ENCODE results near the gene CHAC1.

Gene CHAC1

GRCh38 chr15:40914486-40914885, 38.8 kb upstream of the CHAC1 start:
- H3K36me3 ChIP-seq (ENCODE audit: control insufficient read depth, low read depth, low read length) = no peaks in the 10 kb centered on the region
- H3K27ac ChIP-seq (ENCODE audit: low read length) = no peak overlapping the region
- peaks cover 11% of the 10 kb centered on the region for H3K4me1 ChIP-seq (ENCODE audit: control insufficient read depth, low read depth, low read length)
- no peak overlapping the region for H3K9ac ChIP-seq (ENCODE audit: low read length)
- H3K27me3 ChIP-seq (ENCODE audit: control insufficient read depth, insufficient read depth, low read length) = no peaks in the 10 kb centered on the region
- H3K4me3 ChIP-seq (ENCODE audit: low read length) = no peak overlapping the region
- no peaks in the 10 kb centered on the region for H3K9me3 ChIP-seq (ENCODE audit: control insufficient read depth, low read depth, low read length)

DNA sequence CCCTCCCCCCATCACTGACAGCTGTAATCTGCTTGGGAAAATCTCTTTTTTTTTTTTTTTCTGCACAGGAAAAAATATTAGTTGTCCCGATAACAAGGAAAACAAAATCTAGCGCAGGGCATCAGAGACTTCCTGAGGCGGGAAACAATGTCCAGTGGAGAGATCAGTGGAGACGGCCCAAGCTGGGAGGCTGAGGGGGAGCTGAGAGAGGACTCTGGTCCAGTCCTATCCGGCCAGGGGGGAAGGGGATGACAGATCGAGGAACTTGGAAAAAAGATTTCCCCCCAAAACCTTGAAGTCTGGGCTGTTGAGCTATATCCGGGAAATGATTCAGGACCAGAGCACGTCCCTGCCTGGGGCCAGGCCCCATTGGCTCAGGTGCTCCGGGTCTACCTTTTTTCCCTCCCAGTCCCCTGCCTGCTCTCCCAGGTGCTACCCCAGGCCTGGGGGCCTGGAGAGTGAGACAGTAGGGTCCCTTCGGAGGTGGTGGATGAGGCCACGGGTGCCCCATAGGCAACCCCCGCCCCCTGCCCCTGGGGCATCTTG, 38.1 kb upstream of the CHAC1 start:
- H3K27me3 ChIP-seq (ENCODE audit: control insufficient read depth, insufficient read depth, low read length) = peaks cover 3% of the 10 kb centered on the region
- H3K9me3 ChIP-seq (ENCODE audit: control insufficient read depth, low read depth, low read length) = no peaks in the 10 kb centered on the region
- no peaks in the 10 kb centered on the region for H3K36me3 ChIP-seq (ENCODE audit: control insufficient read depth, low read depth, low read length)
- no peak overlapping the region for H3K9ac ChIP-seq (ENCODE audit: low read length)
- H3K4me1 ChIP-seq (ENCODE audit: control insufficient read depth, low read depth, low read length) = peaks cover 11% of the 10 kb centered on the region
- no peak overlapping the region for H3K27ac ChIP-seq (ENCODE audit: low read length)
- H3K4me3 ChIP-seq (ENCODE audit: low read length) = no peak overlapping the region

GRCh38 chr15:40915679-40916078, 37.6 kb upstream of the CHAC1 start:
- Histone ChIP-seq H3K4me3 (ENCODE audit: low read length) (no peak overlapping the region), H3K36me3 (ENCODE audit: control insufficient read depth, low read depth, low read length) (no peaks in the 10 kb centered on the region), H3K9ac (ENCODE audit: low read length) (no peak overlapping the region), H3K4me1 (ENCODE audit: control insufficient read depth, low read depth, low read length) (peaks cover 11% of the 10 kb centered on the region), H3K27ac (ENCODE audit: low read length) (no peak overlapping the region), H3K27me3 (ENCODE audit: control insufficient read depth, insufficient read depth, low read length) (peaks cover 3% of the 10 kb centered on the region), H3K9me3 (ENCODE audit: control insufficient read depth, low read depth, low read length) (no peaks in the 10 kb centered on the region)

DNA sequence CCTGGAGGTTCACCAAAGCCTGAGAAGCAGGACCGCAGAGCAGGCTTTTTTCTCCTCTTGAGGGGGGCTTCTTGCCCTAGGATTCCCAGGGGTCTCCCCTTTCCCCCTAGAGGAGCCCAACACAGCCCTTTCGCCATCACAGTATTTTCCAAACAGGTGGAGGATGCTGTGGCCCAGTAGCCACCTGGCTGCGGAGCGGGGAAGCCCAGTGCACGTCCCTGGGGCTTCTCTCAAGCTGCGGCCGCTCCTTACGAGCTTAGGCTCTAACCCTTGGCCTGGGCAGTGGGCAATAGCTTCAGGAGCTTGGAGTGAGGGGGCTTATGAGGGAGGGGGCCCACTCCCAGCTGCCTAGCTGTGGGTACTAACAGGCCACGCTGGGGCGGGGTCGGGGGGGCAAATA, 35.7 kb upstream of the CHAC1 start:
- Histone ChIP-seq H3K4me3 (ENCODE audit: low read length) (no peak overlapping the region), H3K27ac (ENCODE audit: low read length) (no peak overlapping the region), H3K9me3 (ENCODE audit: control insufficient read depth, low read depth, low read length) (no peaks in the 10 kb centered on the region), H3K4me1 (ENCODE audit: control insufficient read depth, low read depth, low read length) (peaks cover 4% of the 10 kb centered on the region), H3K36me3 (ENCODE audit: control insufficient read depth, low read depth, low read length) (no peaks in the 10 kb centered on the region), H3K9ac (ENCODE audit: low read length) (no peak overlapping the region), H3K27me3 (ENCODE audit: control insufficient read depth, insufficient read depth, low read length) (peaks cover 13% of the 10 kb centered on the region)

- Histone ChIP-seq H3K9ac (ENCODE audit: low read length) (no peak overlapping the region), H3K36me3 (ENCODE audit: control insufficient read depth, low read depth, low read length) (no peaks in the 10 kb centered on the region), H3K4me1 (ENCODE audit: control insufficient read depth, low read depth, low read length) (peaks cover 4% of the 10 kb centered on the region), H3K4me3 (ENCODE audit: low read length) (no peak overlapping the region), H3K9me3 (ENCODE audit: control insufficient read depth, low read depth, low read length) (no peaks in the 10 kb centered on the region), H3K27ac (ENCODE audit: low read length) (no peak overlapping the region), H3K27me3 (ENCODE audit: control insufficient read depth, insufficient read depth, low read length) (peaks cover 20% of the 10 kb centered on the region)
These were observed 35.0 kb upstream of the CHAC1 start for GRCh38 chr15:40918146-40918798.

DNA sequence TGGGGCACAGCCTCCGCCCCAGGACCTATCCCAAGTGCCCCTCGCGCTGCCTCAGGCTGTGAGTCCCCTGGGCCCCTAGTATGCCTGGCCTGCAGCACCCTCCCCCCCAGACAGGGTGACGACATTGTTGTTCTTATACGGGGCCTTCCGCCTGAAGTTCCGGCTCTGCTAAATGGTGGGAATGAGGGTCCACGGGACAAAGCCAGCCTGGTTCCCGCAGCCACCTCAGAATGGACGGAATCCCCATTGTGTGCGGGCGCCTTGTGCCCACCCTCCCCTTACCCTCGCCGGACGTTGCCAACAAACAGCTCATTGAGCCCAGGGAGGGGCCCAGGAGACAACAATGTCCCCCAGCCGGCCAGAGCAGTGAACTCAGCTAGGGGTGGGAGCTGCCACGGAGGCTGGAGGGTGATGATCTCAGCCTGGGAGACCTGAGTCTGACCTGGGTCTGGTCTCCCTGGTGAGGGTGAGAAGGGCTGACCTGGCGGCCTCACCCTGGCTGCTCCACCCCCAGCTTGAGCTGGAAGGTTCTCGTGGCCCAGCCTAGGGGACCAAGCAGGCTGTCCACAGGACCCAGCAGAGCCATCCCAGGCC, 34.4 kb upstream of the CHAC1 start:
- H3K4me3 ChIP-seq (ENCODE audit: low read length) = no peak overlapping the region
- peaks cover 26% of the 10 kb centered on the region for H3K27me3 ChIP-seq (ENCODE audit: control insufficient read depth, insufficient read depth, low read length)
- H3K9ac ChIP-seq (ENCODE audit: low read length) = no peak overlapping the region
- H3K9me3 ChIP-seq (ENCODE audit: control insufficient read depth, low read depth, low read length) = no peaks in the 10 kb centered on the region
- H3K27ac ChIP-seq (ENCODE audit: low read length) = no peak overlapping the region
- peaks cover 4% of the 10 kb centered on the region for H3K4me1 ChIP-seq (ENCODE audit: control insufficient read depth, low read depth, low read length)
- no peaks in the 10 kb centered on the region for H3K36me3 ChIP-seq (ENCODE audit: control insufficient read depth, low read depth, low read length)

- Histone ChIP-seq H3K9me3 (ENCODE audit: control insufficient read depth, low read depth, low read length) (no peaks in the 10 kb centered on the region), H3K9ac (ENCODE audit: low read length) (no peak overlapping the region), H3K27me3 (ENCODE audit: control insufficient read depth, insufficient read depth, low read length) (peaks cover 58% of the 10 kb centered on the region), H3K36me3 (ENCODE audit: control insufficient read depth, low read depth, low read length) (no peaks in the 10 kb centered on the region), H3K4me1 (ENCODE audit: control insufficient read depth, low read depth, low read length) (peaks cover 13% of the 10 kb centered on the region), H3K4me3 (ENCODE audit: low read length) (no peak overlapping the region), H3K27ac (ENCODE audit: low read length) (no peak overlapping the region)
These were observed 31.2 kb upstream of the CHAC1 start for GRCh38 chr15:40921949-40922607.

- Histone ChIP-seq H3K27me3 (ENCODE audit: control insufficient read depth, insufficient read depth, low read length) (peaks cover 63% of the 10 kb centered on the region), H3K4me3 (ENCODE audit: low read length) (no peak overlapping the region), H3K9ac (ENCODE audit: low read length) (no peak overlapping the region), H3K4me1 (ENCODE audit: control insufficient read depth, low read depth, low read length) (peaks cover 16% of the 10 kb centered on the region), H3K27ac (ENCODE audit: low read length) (no peak overlapping the region), H3K9me3 (ENCODE audit: control insufficient read depth, low read depth, low read length) (no peaks in the 10 kb centered on the region), H3K36me3 (ENCODE audit: control insufficient read depth, low read depth, low read length) (no peaks in the 10 kb centered on the region)
These were observed 30.7 kb upstream of the CHAC1 start for GRCh38 chr15:40922608-40923005.

DNA sequence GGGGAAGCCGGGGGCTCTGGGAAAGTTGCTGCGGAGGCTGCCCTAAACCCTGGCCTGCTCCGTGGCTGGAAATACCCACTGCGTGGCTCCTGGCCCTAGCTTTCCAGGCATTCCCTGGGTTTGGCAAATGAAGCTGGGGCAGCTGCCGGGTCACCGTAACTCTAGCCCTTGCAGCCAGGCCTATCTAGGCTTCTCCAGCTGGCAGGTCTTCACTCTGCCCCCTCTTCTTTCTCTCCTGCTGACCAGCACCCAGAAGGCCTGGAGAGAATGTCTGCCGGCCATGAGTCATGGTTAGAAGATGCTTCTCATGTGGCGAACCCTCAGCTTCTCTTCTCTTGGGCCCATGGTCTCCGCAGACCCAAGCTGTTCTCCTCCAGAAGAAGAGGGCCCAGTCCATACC, 29.7 kb upstream of the CHAC1 start:
- no peak overlapping the region for H3K27ac ChIP-seq (ENCODE audit: low read length)
- peaks cover 16% of the 10 kb centered on the region for H3K4me1 ChIP-seq (ENCODE audit: control insufficient read depth, low read depth, low read length)
- H3K4me3 ChIP-seq (ENCODE audit: low read length) = no peak overlapping the region
- no peak overlapping the region for H3K9ac ChIP-seq (ENCODE audit: low read length)
- H3K27me3 ChIP-seq (ENCODE audit: control insufficient read depth, insufficient read depth, low read length) = peaks cover 73% of the 10 kb centered on the region
- no peaks in the 10 kb centered on the region for H3K36me3 ChIP-seq (ENCODE audit: control insufficient read depth, low read depth, low read length)
- H3K9me3 ChIP-seq (ENCODE audit: control insufficient read depth, low read depth, low read length) = no peaks in the 10 kb centered on the region

DNA sequence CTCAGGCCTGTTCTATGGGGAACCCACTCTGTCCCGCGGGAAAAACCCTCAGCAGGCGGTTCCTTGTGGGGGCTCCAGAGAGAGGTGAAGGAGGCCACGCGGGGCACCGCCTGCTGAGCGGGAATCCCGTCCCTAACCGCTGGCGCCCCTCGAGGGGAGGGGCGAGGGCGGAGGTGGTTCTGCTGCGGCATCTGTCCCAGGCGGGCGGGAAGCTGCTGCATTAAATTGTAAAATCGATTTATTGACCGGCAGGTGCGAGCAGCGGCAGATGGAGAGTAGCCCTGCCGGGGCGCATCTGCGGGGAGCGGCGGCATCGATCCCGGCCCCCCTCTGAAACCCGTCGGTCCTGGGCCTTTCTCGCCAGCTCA, 27.8 kb upstream of the CHAC1 start:
- peak overlapping the region; percentile 59 for H3K4me3 ChIP-seq (ENCODE audit: low read length)
- no peaks in the 10 kb centered on the region for H3K9me3 ChIP-seq (ENCODE audit: control insufficient read depth, low read depth, low read length)
- H3K4me1 ChIP-seq (ENCODE audit: control insufficient read depth, low read depth, low read length) = peaks cover 16% of the 10 kb centered on the region
- H3K27me3 ChIP-seq (ENCODE audit: control insufficient read depth, insufficient read depth, low read length) = peaks cover 89% of the 10 kb centered on the region
- H3K27ac ChIP-seq (ENCODE audit: low read length) = no peak overlapping the region
- H3K36me3 ChIP-seq (ENCODE audit: control insufficient read depth, low read depth, low read length) = no peaks in the 10 kb centered on the region
- H3K9ac ChIP-seq (ENCODE audit: low read length) = no peak overlapping the region

DNA sequence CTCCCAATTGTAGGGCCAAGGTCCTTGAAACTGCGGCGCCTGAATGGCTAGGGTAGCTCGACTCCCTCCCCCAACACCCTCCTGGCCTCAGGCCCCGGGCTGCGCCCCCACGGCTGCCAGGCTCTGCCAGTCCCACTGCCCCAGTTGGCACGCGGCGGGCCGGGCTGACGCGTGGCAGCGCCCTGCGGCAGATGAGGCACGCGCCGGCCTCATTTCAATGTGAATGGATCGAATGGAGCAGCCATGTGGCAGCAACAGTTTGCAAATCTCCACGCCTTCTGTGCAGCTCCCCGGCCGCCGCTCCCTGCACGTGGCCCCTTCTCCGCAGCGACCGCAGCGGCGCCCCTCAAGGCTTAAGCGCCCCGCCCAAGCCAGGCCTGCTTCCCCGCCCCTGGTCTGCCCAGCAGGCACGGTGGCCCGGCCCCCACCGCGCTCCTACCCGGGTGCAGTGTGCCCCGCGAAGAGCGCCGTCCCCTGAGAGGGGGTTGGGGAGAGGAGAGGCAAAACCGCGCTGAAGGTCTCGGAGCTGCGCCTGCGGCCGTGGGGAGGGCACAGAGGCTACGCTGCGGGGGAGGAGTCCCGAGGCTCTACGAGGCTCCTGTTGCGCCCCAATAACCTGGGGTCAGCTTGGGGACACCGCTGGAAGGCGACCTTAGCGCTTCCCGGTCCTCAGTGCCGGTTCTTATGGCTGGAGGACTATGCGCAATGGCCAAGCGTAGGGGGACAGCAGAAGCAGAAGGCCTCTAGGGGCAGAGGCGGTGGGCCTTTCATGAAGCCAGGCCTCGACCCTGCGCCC, 27.2 kb upstream of the CHAC1 start:
- H3K27me3 ChIP-seq (ENCODE audit: control insufficient read depth, insufficient read depth, low read length) = peaks cover 94% of the 10 kb centered on the region
- H3K4me1 ChIP-seq (ENCODE audit: control insufficient read depth, low read depth, low read length) = peaks cover 19% of the 10 kb centered on the region
- H3K9me3 ChIP-seq (ENCODE audit: control insufficient read depth, low read depth, low read length) = no peaks in the 10 kb centered on the region
- no peaks in the 10 kb centered on the region for H3K36me3 ChIP-seq (ENCODE audit: control insufficient read depth, low read depth, low read length)
- H3K4me3 ChIP-seq (ENCODE audit: low read length) = peak overlapping the region; percentile 59
- no peak overlapping the region for H3K9ac ChIP-seq (ENCODE audit: low read length)
- H3K27ac ChIP-seq (ENCODE audit: low read length) = no peak overlapping the region

All from iPS-18a (cell line).